Omental fat pad (tissue), 4 donors: ENCODE results near the gene ANKRD13A. TPM values are rescaled to one million over a fixed set of nuclear protein-coding genes. Genes with fewer than 3 reads are reported as not detected.

Experiments
- ATAC-seq: fragments of 150-250 bp; one replicate; pipeline ENCODE4 v1.9.1; 2016; ENCODE audit warnings: mild to moderate bottlenecking, moderate library complexity; ENCODE audit not compliant: low FRiP score
- DNase-seq: peaks from one replicate; pipeline ENCODE4 v3.0.0-alpha.2; 2019; ENCODE audit warnings: low spot score
- total RNA-seq, 4 donors: library from RNA; depleted of rRNA; stranded (reverse); fragments of >200 nt; gene quantifications; one replicate each; pipeline ENCODE4 v1.1.0, GENCODE V29; 2016
- TF ChIP-seq, protein P1 (sequence below), 3 donors: fragments of 450-650 bp; IDR thresholded peaks; one replicate each; pipeline ENCODE4 v1.5.1; 2016 to 2017; ENCODE audit warnings: antibody characterized with exemption in 3 of 3, mild to moderate bottlenecking in 3 of 3, moderate library complexity in 2 of 3

ANKRD13A gene
- total RNA-seq, 4 donors from 2014 or later, result 33.6 to 93.3 (median 43.2) TPM

DNA sequence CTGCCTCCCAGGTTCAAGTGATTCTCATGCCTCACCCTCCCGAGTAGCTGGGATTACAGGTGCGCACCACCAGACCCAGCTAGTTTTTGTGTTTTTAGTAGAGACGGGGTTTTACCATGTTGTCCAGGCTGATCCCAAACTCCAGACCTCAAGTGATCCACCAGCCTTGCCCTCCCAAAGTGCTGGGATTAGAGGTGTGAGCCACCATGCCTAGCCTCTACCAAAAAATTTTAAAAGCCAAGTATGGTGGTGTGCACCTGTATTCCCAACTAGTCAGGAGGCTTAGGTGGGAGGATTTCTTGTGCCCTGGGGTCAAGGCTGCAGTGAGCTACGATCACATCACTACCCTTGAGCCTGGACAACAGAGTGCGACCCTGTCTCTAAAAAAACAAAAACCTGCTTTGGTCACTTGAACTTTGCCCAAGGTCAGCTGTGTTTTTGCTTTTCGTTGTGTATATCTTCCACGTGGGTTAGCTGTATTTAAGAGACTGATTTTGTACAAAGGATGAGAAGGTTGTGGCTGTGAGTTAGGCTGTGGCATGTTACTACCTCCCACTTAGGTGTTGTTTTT is 36.4 kb downstream of the ANKRD13A start:
- TF ChIP-seq, protein P1, sequence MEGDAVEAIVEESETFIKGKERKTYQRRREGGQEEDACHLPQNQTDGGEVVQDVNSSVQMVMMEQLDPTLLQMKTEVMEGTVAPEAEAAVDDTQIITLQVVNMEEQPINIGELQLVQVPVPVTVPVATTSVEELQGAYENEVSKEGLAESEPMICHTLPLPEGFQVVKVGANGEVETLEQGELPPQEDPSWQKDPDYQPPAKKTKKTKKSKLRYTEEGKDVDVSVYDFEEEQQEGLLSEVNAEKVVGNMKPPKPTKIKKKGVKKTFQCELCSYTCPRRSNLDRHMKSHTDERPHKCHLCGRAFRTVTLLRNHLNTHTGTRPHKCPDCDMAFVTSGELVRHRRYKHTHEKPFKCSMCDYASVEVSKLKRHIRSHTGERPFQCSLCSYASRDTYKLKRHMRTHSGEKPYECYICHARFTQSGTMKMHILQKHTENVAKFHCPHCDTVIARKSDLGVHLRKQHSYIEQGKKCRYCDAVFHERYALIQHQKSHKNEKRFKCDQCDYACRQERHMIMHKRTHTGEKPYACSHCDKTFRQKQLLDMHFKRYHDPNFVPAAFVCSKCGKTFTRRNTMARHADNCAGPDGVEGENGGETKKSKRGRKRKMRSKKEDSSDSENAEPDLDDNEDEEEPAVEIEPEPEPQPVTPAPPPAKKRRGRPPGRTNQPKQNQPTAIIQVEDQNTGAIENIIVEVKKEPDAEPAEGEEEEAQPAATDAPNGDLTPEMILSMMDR (IDR thresholded peaks at IDR 0.05), result no peak
- ATAC-seq, result no peak
- DNase-seq, result no peak

GRCh38 chr12:110037315-110037714 is 38.1 kb downstream of the ANKRD13A start:
- ATAC-seq (no peak), DNase-seq (no peak)
- TF ChIP-seq, protein P1 (IDR thresholded peaks at IDR 0.05), result no peak

DNA sequence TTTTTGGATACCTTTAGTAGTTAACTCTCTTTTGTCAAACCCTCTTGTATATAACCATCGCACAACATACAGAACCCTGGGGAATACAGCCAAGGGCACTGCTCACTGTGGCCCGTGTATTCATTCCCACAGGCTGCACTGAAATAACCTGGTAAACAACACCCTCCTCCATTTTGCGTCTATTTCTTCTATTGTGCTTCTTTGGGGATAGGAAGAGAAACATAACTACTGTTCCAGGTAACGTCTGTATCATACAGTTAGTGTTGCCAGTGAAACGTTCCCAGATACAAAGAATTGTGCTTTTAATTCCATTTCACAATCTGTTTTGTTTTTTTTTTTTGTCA is 39.5 kb downstream of the ANKRD13A start:
- no peak for ATAC-seq
- TF ChIP-seq, protein P1 (IDR thresholded peaks at IDR 0.05), result no peak

DNA sequence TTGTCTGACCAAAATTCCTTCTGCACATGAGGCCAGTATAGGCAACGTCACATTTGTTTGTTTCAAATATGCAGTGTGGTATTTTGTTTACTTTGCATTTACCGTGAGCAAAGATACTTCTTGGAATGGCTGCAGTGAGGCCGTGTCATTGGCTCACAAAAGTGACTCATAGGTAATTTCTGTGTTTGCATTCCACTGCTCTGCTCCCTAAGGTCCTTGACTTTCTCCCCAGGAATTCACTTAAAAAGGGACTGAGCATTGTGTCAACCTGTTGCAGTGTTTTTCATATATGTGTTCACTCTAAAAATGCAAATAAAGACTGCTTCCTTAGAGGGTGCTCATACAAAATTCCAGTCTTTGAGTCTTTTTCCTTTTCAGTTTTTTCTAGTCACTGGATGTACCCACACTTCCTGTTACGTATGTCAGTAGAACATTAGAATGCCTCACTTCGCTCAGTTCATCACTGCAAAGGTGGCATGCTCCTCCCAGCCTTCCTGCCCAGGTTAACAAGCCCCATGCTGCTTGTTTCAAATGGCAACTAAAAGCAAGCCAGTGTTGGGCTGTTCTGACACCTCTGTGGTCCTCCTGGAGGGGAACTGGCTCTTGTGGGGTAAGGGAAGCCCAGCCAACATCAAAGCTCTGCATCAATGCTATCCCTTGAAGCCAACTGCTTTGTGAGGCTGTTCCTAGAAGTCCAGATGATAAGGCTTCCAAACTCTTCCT is 40.0 kb downstream of the ANKRD13A start:
- DNase-seq (no peak), ATAC-seq (peak; percentile 70)
- TF ChIP-seq, protein P1 (IDR thresholded peaks at IDR 0.05), result no peak

More for the DNA sequence above, 39.5 kb downstream of the ANKRD13A start:
- no peak for DNase-seq

GRCh38 chr12:110042264-110042663 is 43.0 kb downstream of the ANKRD13A start:
- TF ChIP-seq, protein P1 (IDR thresholded peaks at IDR 0.05), result no peak
- DNase-seq (no peak), ATAC-seq (no peak)

- DNase-seq (no peak), ATAC-seq (no peak)
- TF ChIP-seq, protein P1 (IDR thresholded peaks at IDR 0.05), result no peak
These were observed 47.4 kb downstream of the ANKRD13A start for GRCh38 chr12:110046451-110047187.
